UCSD-AML1 (cell line): ENCODE results near the gene TRIP6.
A peak's percentile ranks its signal among the peaks of the same experiment; 100 is the strongest.

Source experiments
- DNase-seq: peaks from one replicate; lab custom pipeline; 2025; ENCODE audit not compliant: unreplicated experiment; lab: John Stamatoyannopoulos, UW

The TRIP6 gene

GRCh38 chr7:100888988-100889750, 22.0 kb downstream of the TRIP6 start, which contains the start of gene UFSP1:
Gene UFSP1 (minus strand): TSS chr7:100889715. CDS start chr7:100889271, 444 bp downstream.
- no peak for DNase-seq

GRCh38 chr7:100890653-100891567, 23.7 kb downstream of the TRIP6 start:
- peak; percentile 10 for DNase-seq

GRCh38 chr7:100891568-100892247, 24.5 kb downstream of the TRIP6 start:
- no peak for DNase-seq

GRCh38 chr7:100892364-100893317, 25.5 kb downstream of the TRIP6 start:
- DNase-seq: no peak

- no peak for DNase-seq
Measured at GRCh38 chr7:100893318-100893895, 26.2 kb downstream of the TRIP6 start.

GRCh38 chr7:100893910-100894721, 26.9 kb downstream of the TRIP6 start:
- DNase-seq: no peak

GRCh38 chr7:100894860-100895700, 27.9 kb downstream of the TRIP6 start:
- peak; percentile 27 for DNase-seq

GRCh38 chr7:100895701-100895955, 28.4 kb downstream of the TRIP6 start, which contains the start of gene ACHE:
Gene ACHE (minus strand): TSS chr7:100895888. CDS start chr7:100894232, 1,656 bp downstream.
- no peak for DNase-seq

GRCh38 chr7:100895956-100896731, 29.0 kb downstream of the TRIP6 start:
- DNase-seq: no peak

- peak; percentile 29 for DNase-seq
Measured at GRCh38 chr7:100896732-100897608, 29.8 kb downstream of the TRIP6 start.

- DNase-seq: no peak
Measured at GRCh38 chr7:100897772-100898454, 30.7 kb downstream of the TRIP6 start.

GRCh38 chr7:100899432-100899831, 32.2 kb downstream of the TRIP6 start:
- no peak for DNase-seq

GRCh38 chr7:100900978-100901377, 33.8 kb downstream of the TRIP6 start:
- no peak for DNase-seq

- DNase-seq: no peak
Measured at GRCh38 chr7:100901921-100902332, 34.7 kb downstream of the TRIP6 start.

GRCh38 chr7:100902638-100903037, 35.5 kb downstream of the TRIP6 start:
- no peak for DNase-seq

- DNase-seq: no peak
Measured at GRCh38 chr7:100908512-100908911, 41.3 kb downstream of the TRIP6 start.
